Left colon (tissue), 2 donors: ENCODE results near the gene RACGAP1. TPM values are rescaled to one million over a fixed set of nuclear protein-coding genes. Genes with fewer than 3 reads are reported as not detected.
"Not testable (repeated sequence)": the region's sequence is repeated elsewhere in the genome, so short reads cannot be mapped to it uniquely, and the experiment has no call there.

Experiments
- ATAC-seq: fragments of 200-7000 bp; cut with Tn5 transposase; one replicate; pipeline ENCODE4 v1.9.1; 2020; ENCODE audit warnings: mild to moderate bottlenecking, moderate library complexity
- DNase-seq, 2 donors: peaks; one replicate each; pipeline ENCODE4 v3.0.0-alpha.2; 2020
- intact Hi-C, 2 donors: fragments of 100-400 bp; cut with DNase I in 1 of 2; cut with micrococcal nuclease in 1 of 2; formaldehyde crosslinking; loops; one replicate each; pipeline versions ENCODE4 v1.11.2 to v1.14.0; 2022; cut with DNase I, micrococcal nuclease
- total RNA-seq, 2 donors: library from RNA; stranded (reverse); fragmentation: NEBNext Ultra II Directional; extraction: Animal tissue kit (Norgen Biotek cat#: 25700); gene quantifications; one replicate each; pipeline ENCODE4 v1.2.1, GENCODE V29; 2021
- donor health status: DM: no; HTN: no; CAD: no.
- donor health status: DM: yes; HTN: yes; CAD: no.

RACGAP1 gene
- total RNA-seq, 2 donors from 2014 or later, result 20.0 to 25.4 TPM

DNA sequence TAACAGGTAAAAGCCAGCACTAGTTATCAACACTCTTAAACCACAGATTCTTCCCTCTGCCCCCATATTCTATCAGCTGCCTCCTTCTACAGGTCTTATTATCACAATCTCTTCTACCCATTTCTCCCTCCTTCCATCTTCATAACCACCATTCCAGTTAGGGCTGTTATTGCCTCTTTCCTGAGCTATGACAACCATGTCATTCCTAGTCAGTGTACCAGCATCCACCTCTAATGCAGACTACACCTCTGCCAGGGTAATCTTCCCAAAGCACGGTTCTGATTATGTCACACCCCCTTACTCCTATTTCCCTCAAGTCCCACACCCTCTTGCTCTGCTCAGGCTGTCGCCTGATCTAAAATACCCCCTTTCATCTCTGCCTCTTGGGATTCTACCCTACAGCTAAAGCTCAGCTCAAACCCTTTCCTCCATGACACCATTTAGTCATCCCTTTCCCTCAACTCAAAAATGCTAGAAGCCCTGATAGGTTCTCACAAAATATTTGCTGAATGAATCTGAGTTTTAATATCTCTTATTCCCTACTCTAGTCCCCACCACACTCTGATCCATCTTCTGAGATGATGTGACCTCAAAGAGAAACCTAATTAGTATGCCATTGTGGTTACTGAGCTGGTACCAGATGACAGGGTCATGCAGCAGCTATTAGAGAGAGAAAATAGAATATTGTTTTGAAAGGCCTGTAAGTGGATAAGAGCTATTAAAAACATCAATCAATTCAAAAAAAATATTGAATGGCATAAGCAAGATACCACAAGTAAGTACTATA lies 11.7 kb downstream of the RACGAP1 start:
- DNase-seq (no peak), ATAC-seq (no peak)
- intact Hi-C loops, result no loop called here

DNA sequence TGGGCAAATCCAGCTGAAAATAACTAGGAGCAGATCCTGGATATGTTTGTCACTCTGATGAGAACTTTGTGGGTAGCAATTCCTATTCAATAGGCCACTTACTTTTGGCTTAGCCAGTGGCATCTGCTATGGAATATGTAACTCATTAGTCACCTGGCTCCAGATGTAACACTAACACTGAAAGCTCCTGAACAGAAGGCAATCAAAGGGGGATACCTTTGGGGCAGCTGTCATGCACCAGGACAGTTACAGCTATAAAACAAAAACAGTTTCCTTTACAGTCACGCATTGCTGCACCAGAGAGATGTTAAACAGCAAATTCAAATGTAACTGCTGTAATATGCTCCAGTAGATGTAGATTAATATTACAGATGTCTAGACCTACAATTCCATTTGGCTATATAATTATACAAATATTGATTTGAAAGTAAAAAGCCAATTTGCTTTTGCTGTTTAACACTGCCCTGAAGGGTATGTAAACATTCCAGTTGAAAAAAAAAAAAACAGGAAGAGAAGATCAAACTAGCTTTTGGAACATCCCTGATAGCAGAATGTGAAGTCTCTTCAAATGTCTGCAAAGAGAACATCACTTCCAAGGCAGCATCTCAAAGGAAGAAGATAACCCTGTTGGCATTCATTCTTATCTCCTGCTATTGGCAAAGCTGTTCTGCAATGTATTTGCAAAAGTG lies 18.4 kb downstream of the RACGAP1 start:
- DNase-seq (no peak), ATAC-seq (peak; percentile 56)
- intact Hi-C loops, result no loop called here

DNA sequence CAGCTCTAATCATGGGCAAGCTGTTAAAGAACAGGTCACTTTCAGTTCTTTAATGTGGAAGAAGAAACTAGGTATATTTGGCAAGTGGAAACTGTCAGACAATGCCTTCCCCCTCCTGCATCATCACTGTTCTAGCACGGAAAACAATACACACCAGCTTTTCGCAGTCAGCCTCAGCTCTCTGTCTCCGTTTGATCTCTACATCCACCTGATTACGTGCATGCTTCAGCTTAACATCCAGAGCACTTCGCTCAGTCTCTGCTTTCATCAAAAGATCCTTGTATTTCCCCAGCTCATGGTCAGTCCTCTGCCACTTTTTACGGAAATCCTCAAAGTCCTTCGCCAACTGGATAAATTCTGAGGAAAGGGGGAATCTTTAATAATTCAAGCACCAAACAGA lies 19.0 kb downstream of the RACGAP1 start:
- ATAC-seq, result no peak
- DNase-seq, result no peak
- intact Hi-C loops, result no loop called here

DNA sequence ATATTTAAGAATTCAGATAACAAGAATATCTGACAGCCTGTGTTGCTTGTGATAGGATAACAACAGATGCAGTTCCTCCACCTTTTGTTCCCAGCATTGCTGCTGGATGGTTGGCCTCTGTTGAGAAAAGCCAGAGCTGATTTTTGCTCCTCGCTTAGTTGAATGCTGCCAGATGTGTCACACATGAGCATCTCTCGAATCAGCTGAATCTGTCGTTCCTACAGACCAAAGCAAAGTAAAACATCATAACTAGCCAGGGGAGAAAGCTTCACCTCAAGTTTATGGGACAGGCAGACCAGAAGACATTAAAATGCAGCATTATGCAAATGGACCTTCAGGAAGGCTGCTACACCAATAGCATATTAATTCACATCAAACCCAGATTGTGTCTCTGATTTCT lies 20.1 kb downstream of the RACGAP1 start:
- DNase-seq (no peak), ATAC-seq (no peak)
- intact Hi-C loops, result no loop called here

DNA sequence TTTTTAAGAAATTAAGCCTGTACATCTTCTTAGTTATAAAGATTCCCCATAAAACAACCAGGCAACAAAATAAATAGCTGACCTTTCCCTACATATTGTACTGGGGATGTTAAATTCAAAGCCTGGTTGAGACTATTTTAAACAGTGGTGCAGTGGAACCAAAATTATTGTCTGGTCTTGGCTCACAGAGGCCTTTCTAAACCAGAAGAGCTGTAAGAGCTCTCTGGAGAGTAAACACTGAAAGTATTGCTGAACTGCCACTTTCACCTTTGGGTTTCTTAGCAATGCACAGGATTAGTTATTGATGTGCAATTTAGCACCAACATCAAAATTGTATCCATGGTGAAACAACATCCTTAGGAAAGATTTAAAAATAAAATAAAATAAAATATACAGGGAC lies 20.6 kb downstream of the RACGAP1 start:
- ATAC-seq (no peak), DNase-seq (no peak)
- intact Hi-C loops, result no loop called here

DNA sequence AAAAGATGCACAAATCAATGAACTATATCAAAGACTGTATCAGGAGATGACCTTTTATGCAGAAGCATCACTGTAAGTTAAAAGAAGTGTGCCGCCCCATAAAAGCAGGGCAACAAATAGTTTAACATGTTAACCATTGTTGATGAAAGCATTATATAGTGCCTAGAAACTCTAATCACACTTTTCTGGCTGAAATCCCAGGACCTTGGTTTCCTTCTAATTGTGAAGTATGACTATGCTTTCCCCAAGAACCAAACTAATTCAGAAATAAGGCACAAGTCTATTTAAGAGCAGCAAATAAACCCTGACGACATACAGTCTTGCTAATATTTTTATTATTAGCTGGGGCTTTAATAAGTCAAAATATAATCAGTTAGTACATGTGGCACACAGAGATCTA lies 21.7 kb downstream of the RACGAP1 start:
- DNase-seq (no peak), ATAC-seq (no peak)
- intact Hi-C loops, result no loop called here

DNA sequence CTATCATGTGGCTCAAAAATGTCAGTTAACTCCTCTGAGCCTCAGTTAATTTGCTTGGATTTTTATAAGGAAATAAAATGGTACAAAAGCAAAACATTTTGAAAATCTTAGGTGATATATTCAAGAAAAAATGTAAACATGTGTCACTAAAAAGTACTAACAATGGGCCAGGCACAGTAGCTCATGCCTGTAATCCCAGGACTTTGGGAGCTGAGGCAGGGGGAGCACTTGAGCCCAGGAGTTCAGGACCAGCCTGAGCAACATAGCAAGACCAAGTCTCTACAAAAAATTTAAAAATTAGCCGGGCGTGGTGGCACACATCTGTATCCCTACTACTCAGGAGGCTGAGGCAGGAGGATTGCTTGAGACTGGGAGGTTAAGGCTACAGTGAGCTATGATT lies 26.8 kb downstream of the RACGAP1 start:
- no peak for ATAC-seq
- intact Hi-C loops, result no loop called here
- DNase-seq, result no peak

DNA sequence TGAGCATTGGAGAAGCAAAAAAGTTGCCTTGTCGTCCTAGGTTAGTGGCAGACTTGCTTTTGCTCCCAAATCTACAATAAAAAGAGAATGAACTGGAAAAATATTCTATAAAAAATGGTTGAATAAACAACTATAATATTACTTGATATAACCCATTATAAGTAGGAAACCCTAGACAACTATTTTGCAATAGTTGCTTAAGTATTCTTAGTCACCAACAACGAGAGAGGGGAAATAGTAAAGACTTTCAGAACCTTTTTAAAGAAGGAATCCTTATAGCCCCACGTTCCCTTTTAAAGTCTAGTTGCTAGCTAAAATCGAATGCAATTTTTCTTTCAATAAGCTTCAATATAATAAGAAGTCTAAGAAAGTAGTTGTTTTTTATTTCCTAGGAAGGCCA lies 35.0 kb downstream of the RACGAP1 start:
- intact Hi-C loops, result no loop called here
- ATAC-seq, result no peak
- DNase-seq, result no peak

DNA sequence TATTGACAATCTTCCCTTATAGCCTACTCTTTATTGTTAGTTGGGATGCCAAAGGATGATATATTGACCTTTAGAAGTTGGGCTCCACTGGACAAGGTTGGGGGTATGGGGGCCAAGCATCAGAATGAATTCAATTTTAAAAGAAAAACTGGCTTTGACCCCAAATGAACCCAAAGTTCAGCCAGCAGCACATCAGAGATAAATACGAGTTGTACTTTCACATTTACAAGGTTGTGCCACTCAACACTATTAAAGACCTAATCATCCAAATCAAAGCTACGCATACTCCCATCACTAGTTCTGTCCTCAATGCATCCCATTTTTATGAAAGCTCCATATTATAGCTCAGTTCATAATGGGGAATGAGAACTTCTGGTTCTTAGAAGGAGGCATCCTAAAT lies 35.9 kb downstream of the RACGAP1 start:
- ATAC-seq, DNase-seq, intact Hi-C loops: not testable (repeated sequence)

DNA sequence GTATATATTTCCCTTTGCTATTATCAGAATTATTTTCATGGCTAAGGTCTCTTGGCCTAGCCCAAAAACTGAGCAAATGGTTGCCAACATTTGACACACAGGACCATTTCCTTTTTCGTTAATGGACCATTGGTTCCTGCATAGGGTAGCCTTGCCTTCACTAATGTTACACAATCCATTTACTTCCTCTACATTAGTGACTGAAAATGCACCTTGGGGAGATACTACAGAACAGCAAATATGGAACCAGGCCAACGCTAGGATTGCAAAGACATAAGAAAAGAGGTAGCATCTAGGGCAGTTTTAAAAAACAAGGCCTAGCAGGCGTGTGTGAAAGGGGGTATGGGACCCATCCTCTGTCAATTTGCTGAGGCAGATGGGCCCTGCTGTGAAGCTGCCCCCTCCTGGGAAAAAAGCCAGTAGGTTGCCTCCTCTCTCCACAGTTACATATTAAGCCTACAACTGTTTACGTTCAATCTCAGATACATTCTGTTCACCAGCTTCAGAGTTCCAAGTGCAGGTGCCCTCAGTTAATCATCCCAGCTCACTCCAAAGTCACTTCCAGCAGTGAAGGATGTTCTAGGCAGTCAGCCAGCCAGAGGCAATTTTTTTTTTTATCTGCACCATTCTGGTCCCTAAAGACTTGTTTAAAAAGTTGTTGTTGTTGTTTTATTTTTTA lies 37.5 kb downstream of the RACGAP1 start:
- peak; percentile 14 for ATAC-seq
- DNase-seq, result no peak
- intact Hi-C loops, result no loop called here

DNA sequence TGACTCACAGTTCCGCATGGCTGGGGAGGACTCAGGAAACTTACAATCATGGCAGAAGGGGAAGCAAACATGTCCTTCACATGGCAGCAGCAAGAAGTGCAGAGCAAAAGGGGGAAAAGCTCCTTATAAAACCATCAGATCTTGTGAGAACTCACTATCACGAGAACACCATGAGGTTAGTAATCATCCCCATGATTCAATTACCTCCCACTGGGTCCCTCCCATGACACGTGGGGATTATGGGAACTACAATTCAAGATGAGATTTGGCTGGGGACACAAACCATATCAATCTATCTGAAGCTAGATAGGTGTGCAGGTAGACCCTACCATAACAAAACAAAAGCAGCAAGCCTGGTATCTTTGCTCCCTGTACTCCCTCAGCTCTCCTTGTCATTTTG lies 38.8 kb downstream of the RACGAP1 start:
- intact Hi-C loops, DNase-seq: not testable (repeated sequence)

DNA sequence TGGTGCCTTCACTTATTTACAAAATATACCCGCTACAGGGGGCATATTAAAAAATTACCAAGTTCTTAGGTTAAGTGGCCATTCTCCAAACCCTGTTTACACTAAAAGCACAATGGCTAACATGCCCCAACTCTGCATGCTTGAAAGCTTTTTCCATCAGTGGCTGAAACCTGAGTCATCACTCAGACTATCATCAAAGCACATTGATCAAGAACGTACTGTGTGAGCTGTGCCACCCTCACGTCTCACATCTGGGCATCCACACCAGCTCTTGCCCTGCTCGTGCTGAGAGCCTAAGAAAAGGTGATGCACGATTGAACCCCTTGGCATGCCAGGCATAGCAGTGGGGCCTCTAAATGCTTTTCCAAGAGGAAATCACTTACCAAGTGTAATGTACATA lies 39.3 kb downstream of the RACGAP1 start:
- DNase-seq (no peak), ATAC-seq (no peak)
- intact Hi-C loops, result no loop called here

More for the DNA sequence above, 38.8 kb downstream of the RACGAP1 start:
- not testable (repeated sequence) for ATAC-seq

DNA sequence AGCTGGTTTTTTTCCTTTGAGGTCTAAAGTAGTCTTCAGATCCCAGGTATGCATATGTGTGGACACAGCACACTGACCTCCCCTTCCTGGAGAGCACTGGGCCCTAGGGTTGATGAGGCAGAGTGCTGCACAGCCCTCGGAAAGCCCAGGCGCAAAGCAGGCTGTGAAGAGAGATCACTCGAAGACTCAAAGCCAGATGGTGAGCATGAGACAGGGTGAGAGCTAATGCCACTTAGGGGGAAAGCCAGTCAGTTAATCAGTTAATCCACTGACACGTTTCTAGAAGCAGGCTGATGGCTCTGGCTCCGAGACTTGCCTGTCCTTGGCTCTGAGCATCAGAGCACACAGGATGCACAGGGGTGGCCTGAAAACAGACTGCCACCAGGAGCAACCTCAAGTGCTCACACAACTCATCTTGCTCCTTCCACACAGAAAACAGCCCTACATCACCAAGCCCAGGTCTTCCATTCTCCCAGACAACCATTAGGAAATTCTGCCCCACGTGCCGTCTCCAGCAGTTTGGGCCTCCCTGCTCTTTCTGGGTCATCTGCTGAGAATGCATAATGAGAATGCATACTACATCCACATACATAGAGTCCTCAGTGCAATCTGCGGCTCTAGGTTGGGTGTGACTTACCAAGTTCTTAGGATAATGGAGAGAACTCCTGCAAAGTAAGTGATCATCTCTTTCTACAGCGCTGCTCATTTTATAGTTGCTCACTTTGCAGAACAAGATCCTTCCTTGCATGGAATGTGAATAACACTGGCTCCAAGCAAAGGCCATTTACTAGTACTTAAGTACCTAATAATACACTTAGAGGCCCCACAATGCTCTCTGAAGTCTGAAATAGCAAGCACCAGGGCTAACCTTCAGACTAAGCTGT lies 40.6 kb downstream of the RACGAP1 start:
- intact Hi-C loops, result no loop called here

DNA sequence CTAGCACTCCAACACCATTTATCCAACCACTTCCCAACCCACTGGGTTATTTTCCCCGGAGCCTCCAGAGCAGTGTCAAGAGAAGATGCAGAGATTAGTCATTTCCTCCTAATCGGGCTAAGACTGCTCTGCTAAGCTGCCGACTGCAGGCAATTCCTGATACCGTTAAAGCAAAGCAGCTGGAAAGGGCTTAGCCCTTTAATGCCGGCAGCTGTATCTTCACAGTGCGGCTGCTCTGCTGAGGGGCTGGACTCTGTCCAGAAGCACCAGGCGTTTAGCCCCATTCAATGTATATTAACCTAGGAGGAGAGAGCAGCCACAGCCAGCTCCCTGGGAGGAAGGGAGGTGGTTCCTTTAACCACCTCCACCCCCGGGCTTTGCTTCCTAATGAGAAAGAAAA lies 41.4 kb downstream of the RACGAP1 start:
- no peak for DNase-seq

More for the DNA sequence above, 40.6 kb downstream of the RACGAP1 start:
- no peak for DNase-seq
- no peak for ATAC-seq

DNA sequence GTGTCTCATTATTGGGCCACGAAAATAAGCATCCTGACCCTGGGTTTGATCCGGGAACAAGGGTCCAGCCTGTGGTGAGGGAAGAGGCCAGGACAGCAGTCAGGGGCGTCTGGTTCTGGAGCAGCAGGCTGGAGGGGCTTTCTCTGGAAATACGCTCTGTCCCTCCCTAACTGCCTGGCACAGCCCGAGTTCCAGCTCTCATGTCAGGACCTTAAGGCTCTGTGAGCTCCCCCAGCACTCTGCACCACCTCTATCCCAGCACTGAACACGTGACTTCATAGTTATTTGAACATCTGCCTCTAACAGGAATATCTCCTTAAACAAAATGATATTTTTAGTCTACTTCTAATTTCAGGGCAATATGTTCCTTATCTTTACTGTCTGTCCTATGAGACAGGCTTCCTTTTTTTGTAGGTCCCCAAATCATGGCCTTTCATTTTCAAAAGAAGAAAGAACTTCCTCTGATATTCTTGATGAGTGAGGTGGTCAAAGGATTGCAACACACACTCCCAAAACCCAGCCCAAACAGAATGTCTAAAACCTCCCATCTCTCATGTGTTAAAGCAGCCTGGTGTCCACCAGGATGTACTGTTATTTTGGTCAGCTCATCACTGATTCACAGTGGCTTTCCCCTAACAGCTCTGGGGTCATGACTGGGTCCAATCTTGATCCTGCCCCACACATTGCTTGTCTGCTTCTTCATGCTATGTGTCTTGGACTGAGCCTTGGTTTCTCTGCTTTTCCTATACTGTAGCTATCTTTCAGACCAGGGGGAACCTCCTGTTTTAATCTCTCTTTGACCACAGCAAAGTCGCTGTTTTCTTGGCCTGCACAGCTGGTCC lies 42.8 kb downstream of the RACGAP1 start:
- no peak for DNase-seq
- intact Hi-C loops, result no loop called here
- ATAC-seq, result no peak

More for the DNA sequence above, 41.4 kb downstream of the RACGAP1 start:
- ATAC-seq, result peak; percentile 58
- intact Hi-C loops, result no loop called here

DNA sequence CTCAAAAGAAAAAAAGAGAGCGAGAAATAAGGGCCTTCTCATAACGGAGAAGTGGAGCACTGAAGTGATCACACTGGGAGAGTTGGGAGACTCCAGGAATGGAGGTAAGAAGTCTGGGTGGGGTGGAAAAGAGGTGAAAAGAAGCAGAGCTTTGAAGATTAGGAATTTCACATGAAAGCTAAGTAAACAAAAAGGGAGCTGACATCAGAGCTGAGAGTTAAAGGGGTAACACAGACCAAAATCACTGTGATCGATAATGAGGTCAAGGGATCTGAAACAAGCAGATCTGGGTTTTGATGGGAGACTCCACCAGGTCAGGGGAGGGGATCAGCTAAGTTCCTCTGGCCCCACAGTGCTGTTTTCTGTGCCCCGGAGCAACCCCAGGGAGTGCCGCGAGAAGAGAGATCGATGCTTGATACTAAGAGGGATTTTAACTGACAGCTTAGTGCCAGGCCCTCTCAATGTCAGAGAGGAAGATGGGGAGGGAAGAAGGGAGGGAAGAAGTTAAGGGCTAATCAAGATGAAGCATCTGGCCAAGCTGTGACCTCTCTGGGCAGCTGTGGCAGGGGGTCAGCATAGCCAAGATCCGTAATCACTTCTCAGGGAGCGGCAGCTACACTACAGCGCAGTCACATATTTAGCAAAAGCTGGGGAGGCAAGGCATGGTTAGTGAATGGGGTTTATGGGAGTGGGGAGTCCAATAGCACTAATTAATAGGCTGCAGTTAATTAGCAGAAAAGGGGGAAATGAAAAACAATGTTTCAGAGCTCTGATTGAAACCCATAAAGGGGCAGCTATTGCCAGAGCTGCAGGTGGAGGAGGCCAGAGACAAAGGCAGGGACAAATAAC lies 44.6 kb downstream of the RACGAP1 start:
- intact Hi-C loops, result no loop called here
- DNase-seq, result no peak
- no peak for ATAC-seq

DNA sequence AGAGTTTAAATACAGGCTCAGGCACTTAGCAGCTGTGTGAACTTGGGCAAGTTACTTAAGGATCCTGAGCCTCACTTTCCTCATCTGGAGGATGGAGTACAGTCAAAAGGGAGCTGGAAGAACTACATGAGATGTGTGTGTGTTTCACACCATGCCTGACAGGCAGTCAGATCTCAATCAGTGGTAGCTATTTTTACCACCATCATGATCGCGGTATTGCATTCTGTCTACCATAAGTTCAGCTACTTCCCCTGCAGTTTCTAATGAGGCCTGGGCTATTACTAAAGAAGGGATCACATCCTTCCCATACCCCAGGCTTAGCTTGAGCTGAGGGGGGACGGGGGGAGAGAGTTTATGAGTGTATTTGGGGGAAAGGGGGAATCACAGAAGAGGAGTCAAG lies 45.5 kb downstream of the RACGAP1 start:
- DNase-seq (no peak), ATAC-seq (no peak)
- intact Hi-C loops, result no loop called here
